ENCODE results near the gene CELA2B. TPM values are rescaled to one million over a fixed set of nuclear protein-coding genes. Genes with fewer than 3 reads are reported as not detected.
"Not testable (repeated sequence)": the region's sequence is repeated elsewhere in the genome, so short reads cannot be mapped to it uniquely, and the experiment has no call there.

CELA2B gene
- total RNA-seq, 2 experiments from 2014 or later: not detected

DNA sequence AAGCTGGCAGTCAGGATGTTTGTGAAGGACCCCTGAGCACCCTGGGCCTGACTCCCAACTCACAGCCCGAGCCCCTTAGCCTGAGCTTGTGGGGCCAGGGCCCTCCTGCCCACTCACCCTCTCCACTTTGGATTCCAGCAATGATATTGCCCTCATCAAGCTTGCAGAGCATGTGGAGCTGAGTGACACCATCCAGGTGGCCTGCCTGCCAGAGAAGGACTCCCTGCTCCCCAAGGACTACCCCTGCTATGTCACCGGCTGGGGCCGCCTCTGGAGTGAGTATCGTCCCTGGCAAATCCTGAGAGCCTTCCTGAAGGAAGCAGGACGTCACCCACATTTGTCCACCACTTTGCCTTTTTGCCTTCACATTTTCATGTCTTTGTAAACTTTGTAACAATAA lies 32.6 kb upstream of the CELA2B start:
- POLR2A ChIA-PET: no interaction called here
- CTCF ChIA-PET: interaction anchor here (0.6 kb wide), 1 partner anchor 115 kb away, joined by 3 read pairs; no protein-coding TSS in a partner anchor

DNA sequence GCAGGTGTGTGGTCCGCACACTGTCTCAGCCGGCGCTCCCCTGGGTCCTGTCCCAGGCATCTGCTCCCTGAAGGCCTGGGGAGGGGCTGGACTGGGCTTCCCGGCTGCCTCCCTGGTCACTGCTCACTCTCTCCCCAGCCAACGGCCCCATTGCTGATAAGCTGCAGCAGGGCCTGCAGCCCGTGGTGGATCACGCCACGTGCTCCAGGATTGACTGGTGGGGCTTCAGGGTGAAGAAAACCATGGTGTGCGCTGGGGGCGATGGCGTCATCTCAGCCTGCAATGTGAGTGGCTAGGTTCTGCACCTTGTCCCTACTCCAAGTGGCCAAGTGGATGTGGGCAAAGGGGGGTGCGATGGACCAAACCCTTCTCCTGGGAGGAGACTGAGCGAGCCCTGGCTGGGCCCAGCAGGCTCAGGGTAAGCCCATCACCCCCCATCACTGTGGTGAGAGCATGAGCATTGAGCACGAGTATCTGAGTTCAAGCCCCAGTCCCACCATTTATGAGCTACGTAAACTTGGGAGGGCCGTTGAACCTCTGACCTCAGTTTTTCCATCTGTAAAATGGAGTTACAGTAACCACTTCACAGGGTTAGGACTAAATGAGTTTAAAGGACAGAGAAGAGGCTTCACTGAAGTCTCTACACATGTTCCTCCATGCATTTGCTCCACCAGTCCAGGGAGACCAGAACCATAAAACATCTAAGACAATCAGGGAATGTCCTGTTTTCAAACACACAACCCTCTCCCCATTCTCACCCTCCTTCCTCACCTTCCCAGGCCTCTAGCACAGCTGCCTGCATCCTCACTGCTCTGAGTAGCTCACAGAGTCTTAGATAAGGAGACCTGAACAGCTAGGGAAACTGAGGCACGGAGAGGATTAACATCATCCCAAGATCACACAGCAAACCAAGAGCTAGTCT lies 31.2 kb upstream of the CELA2B start:
- POLR2A ChIA-PET: no interaction called here
- CTCF ChIA-PET: interaction anchor here (0.9 to 1.0 kb wide), 2 partner anchors 13 to 14 kb away, joined by 3 to 4 read pairs; no protein-coding TSS in a partner anchor

DNA sequence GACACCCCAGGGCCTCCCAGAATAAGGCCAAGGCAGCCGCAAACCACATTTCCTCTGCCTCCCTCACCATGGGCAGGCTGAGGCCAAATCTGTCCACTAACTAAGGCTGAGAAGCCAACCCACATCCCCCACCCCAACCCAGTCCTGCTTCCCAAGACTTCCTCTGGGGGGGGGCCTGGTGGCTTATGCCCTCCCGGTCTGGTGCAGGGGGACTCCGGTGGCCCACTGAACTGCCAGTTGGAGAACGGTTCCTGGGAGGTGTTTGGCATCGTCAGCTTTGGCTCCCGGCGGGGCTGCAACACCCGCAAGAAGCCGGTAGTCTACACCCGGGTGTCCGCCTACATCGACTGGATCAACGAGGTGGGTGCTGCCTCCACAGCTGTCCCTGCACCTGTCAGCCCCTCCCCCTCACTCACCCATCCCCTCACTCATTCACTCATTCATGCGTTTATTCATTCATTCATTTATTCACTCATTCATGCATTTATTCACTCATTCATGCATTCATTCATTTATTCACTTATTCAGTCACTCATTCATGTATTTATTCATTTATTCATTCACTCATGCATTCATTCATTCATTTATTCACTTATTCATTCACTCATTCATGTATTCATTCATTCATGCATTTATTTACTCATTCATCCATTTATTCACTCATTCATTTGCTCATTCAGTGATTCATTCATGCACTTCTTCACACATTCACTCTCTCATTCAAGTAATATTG lies 30.3 kb upstream of the CELA2B start:
- ChIA-PET CTCF (interaction anchor here (0.9 kb wide), 1 partner anchor 14 kb away, joined by 3 read pairs; no protein-coding TSS in a partner anchor), POLR2A (no interaction called here)

DNA sequence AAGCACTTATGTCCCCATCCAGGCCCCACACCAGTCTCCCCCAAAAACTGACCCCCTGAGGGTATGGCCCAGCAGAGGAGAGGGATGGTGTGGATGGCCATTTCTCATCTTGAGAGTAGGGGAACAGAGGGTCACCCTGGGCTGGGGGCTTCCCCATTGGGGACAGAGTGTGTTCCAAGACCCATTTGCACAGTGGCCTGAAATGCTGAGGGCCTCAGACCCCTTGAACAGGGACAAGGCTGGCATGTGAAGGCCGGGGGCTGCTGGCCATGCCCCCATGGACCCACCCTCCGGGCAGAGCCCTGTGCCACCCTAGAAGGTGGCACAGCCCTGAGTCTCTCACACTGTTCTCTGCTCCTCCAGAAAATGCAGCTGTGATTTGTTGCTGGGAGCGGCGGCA lies 29.7 kb upstream of the CELA2B start:
- ChIA-PET POLR2A (no interaction called here), CTCF (interaction anchor here (1.4 kb wide), 1 partner anchor 16 kb away, joined by 3 read pairs; no protein-coding TSS in a partner anchor)

DNA sequence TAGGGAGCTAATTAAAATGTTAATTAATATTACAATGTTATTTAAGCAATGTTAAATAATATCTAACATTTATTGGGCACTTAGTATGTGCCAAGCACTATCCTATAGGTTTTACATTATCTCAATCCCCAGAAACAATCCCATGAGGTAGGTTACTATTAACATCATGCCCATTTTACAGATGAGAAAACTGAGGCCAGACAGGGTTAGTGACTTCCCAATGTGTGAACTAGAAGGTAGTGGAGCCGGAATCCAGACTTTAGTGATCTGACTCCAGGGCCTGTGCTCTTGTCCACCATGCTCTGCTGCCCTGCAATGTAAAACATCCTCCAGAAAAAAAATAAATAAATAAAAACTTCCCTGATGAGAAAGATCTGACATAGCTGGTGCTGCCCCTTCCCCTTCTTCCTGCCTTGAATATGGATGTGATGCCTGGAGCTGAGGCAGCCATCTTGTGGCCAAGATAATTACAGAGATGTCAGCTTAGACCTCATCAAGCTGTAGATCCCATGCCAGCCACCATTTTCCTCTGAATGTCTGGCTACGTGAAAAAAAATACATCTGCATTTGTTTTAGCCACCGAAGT lies 26.9 kb upstream of the CELA2B start:
- POLR2A ChIA-PET: no interaction called here
- CTCF ChIA-PET: interaction anchor here (0.6 kb wide), 1 partner anchor 23 kb away, joined by 3 read pairs; no protein-coding TSS in a partner anchor

DNA sequence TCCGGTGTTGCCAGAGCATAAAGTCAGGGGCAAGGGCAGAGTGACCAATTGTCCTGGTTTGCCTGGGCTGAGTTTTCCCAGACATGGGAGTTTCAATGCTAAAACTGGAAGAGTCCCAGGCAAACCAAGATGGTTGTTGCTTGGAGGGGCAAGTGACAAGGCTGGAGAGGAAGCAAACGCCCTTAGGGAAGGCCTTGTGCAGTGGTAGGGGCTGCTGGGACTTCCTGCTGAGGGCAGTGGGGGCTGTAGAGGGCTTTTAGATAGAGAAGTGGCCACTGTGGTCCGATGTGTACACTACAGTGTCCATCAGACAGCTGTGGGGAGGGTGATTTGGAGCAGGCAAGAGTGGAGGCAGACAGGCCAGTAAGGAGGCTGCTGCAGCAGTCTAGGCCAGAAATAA lies 26.3 kb upstream of the CELA2B start:
- ChIA-PET CTCF (interaction anchor here (0.6 kb wide), 1 partner anchor 22 kb away, joined by 3 read pairs; no protein-coding TSS in a partner anchor), POLR2A (no interaction called here)

DNA sequence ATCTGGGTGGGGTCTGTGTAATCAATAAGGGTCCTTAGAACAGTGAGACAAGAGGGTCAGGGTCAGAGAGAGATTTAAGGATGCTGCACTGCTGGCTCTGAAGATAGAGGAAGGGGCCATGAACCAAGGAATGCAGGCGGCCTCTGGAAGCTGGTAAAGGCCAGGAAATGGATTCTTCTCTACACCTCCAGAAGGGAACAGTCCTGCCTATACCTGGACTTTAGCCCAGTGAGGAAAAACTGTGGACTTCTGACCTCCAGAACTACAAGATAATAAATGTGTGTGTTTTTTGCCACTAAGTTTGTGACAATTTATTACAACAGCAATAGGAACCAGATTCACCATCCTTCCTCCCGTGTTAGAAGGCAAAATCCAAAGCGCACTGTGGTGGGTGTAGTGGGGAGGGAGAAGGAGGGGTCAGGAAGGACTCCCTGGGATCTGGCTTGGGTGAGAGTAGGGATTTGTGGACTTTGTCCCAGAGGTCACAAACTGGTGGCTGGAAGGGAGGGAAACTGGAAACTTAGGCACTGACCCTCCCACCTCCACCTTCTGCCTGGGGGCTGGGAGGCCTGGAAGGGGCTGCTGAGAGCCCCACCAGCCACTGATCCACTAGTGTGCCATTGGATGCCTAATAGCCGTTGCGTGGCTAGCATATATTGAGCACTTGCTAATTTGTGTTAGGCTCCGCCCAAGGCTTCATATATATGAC lies 24.7 kb upstream of the CELA2B start:
- ChIA-PET POLR2A (no interaction called here), CTCF (interaction anchor here (0.6 kb wide), 1 partner anchor 128 kb away, joined by 3 read pairs; no protein-coding TSS in a partner anchor)

DNA sequence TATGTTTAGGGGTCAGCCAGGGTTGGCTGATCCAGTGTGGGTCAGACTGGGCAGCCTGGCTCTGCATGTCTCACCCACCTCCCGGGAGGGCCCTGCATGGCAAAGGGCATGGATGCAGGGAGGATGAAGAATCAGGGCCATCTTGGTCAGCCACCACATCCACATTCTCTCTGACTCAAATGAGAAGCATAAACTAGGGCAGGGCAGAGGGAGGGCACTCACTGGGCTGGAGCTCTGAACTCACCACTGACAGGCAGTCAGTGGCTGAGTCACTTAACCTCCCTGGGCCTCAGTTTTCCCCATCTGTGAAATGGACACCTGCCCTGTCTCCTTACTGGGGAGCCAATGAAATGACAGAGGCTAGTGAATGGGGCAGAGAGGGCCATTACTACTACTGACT lies 23.7 kb upstream of the CELA2B start:
- ChIA-PET CTCF (interaction anchor here (0.6 kb wide), 1 partner anchor 15 kb away, joined by 3 read pairs; no protein-coding TSS in a partner anchor), POLR2A (no interaction called here)

DNA sequence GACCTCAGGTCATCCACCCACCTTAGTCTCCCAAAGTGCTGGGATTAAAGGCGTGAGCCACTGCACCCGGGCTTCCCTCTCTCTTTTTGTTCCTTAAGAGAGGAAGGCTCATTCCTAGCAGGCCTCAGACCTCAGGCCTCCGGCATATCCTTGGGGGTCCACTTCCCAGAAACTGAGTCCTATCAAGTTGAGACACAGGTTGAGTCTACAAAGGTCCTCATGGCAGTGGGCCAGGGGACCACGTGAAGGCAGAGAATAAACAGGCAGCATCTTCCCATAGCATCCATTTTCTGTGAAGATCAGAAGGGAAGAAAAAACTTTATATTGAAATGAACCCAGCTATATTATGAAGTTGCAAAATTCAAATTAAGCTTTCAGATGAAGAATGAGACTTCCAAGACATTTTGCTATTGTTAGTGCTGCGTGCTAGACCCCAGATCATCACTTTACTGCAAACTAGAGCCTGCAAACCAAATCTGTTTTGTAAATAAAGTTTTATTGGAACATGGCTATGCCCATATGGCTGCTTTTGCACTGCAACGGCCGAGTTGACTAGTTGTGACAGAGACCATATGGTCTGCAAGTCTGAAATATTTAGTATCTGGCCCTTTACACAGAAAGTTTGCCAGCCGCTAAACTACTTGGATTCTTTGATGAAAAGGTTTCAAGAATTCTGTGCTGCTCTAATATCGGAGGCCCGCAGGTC lies 22.9 kb upstream of the CELA2B start:
- CTCF ChIA-PET: no interaction called here
- POLR2A ChIA-PET: no interaction called here

DNA sequence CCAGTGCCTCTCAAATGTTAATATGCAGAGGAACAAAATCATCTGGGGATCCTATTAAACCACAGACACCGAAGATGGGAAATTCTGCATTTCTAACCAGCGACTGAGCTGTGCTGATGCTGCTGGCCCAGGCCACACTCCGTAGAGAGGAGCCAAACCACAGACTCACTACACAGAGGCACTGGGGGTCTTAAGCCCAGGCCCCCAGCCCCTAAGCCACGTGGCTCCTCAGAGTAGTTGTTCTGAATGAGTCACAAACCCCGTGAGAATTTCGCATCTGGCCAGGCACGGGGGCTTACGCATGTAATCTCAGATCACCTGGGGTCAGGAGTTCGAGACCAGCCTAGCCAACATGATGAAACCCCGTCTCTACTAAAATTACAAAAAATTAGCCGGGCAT lies 22.2 kb upstream of the CELA2B start:
- ChIA-PET CTCF (no interaction called here), POLR2A (no interaction called here)

DNA sequence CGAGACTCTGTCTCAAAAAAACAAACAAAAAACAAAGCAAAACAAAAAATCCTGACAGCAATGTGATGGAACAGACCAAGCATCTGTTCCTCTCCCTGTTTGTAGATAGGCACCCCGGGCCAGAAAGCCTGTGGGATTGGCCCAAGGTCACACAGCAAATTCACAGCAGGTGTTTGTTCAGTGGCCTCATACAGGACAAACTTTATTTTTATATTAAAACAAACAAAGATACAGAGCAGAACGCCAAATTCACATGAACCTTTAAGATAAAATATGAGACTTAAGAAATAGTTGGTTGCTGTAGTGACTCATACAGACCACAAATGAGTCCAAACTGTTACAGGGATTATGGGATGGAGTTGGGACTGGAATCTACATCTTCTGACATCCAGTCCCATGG lies 21.6 kb upstream of the CELA2B start:
- POLR2A ChIA-PET: no interaction called here
- CTCF ChIA-PET: no interaction called here

DNA sequence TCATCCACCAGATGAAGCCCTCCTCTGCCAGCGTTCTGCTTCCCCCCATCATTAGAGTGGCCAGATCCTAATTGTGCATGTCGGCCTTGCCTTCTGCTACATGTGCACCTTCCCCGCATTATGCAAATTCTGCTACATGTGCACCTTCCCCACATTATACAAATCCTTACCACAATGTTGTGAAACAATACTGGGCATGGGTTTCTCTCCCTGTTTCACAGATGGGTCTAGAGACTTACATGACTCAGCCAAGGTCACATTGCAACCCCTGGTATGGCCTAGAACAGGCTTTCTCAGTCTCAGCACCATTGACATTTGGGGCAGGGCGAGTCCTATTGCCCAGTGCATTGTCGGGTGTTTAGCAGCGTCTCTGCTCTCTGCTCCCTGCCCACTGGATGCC lies 20.4 kb upstream of the CELA2B start:
- ChIA-PET CTCF (interaction anchor here (0.7 kb wide), 1 partner anchor 32 kb away, joined by 4 read pairs; no protein-coding TSS in a partner anchor), POLR2A (no interaction called here)

DNA sequence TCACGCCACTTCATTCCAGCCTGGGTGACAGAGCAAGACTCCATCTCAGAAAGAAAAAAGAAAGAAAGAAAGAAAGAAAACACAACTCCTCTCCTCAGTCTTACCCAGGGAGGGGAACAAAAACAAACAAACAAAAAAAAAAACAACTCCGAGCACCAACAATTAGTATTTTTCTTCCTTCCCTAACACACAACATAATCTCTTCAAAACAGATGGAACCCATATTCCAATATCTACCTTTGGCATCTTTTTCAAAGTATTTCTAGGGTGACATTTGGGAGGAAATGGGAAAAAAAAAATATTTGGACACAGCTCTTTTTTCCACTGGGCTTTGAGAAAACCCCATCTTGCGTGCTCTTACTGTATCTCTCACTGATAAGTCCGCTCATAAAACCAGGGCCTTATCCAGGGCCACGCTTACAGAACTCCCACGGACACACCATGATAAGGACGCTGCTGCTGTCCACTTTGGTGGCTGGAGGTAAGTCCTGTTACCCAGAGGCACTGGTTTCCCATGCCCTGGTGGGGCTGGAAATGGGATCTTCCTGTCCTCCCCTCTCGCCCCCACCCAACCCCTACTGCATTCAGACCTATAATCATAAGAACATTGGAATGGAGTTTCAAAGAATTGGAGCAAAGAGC lies 19.5 kb upstream of the CELA2B start, which contains the start of gene CELA2A:
Gene CELA2A, plus strand, starts transcription at position 420 of the 642 bp plus-strand sequence. Its CDS starts 22 bp downstream, at position 442.
- POLR2A ChIA-PET: no interaction called here
- CTCF ChIA-PET: interaction anchor here (0.6 to 0.7 kb wide), 2 partner anchors 33 to 140 kb away, joined by 4 to 5 read pairs; no protein-coding TSS in a partner anchor

DNA sequence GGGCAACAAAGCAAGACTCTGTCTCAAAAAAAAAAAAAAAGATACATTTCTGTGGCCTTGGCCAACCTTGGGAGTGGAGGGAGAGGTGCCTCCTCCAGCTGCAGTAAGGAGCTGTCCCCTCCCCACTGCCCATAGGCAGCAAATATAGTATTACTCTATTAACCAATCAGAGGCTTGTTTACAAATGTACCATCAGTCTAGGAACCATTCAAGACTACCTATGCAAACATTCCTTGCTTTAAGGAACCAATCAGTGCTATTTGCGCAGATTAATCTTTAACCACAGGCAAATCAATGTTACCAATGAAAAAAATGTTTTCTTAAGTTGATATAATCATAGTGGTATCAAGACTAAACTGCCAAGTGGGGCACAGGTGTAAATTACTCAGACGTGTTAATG lies 18.3 kb upstream of the CELA2B start:
- CTCF ChIA-PET: no interaction called here
- POLR2A ChIA-PET: no interaction called here

DNA sequence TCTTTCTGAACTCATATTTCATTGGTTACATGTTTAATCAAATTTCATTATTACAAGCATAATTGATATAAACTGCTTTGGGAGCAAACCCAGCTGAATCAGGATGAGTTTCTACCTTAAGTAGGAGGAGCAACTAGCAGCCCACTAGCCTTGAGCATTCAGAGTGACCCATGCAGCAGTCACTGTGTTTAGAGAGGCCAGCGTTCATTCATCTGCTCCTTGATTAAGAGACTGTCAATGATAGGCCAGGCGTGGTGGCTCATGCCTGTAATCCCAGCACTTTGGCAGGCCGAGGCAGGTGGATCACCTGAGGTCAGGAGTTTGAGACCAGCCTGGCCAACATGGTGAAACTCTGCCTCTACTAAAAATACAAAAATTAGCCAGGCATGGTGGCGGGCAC lies 17.5 kb upstream of the CELA2B start:
- POLR2A ChIA-PET, CTCF ChIA-PET: not testable (repeated sequence)

DNA sequence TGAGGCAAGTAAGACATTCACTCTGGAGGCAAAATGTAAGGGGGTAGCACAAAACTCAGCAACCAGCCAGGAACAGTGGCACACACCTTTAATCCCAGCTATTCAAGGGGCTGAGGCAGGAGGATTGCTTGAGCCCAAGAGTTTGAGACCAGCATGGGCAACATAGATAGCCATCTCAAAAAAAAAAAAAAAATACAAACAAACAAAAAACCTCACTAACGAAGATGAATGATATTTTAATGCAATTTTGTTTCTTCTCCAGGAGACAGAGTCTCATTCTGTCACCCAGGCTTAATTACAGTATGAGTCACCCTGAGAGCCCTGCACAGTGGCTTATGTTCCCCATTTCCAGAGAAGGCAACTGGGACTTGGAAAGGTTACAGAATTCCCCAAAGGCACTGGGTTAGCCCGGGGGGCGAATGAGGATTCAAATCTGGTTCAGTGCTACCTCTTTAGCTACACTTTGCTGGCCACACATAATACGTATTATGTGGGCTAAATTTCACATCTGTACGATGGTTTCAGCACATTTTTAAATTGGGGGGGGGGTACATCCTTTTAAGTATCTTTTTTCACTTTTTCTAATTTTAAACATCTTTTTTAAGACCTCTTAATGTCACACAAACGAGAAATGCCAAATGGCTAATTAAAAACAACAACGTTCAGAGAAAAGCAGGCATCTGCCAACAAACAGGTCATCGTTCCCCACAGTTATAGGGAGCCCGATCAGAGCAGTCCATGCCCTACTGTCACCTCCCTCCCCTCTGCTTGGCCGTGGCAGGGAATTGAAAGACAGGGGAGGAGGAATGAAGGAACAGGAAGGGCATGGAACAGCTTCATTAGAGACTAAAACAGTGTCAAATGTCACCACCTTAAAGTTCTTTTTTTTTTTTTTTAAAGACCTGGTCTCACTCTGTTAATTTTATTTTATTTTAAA lies 15.9 kb upstream of the CELA2B start:
- POLR2A ChIA-PET: no interaction called here

DNA sequence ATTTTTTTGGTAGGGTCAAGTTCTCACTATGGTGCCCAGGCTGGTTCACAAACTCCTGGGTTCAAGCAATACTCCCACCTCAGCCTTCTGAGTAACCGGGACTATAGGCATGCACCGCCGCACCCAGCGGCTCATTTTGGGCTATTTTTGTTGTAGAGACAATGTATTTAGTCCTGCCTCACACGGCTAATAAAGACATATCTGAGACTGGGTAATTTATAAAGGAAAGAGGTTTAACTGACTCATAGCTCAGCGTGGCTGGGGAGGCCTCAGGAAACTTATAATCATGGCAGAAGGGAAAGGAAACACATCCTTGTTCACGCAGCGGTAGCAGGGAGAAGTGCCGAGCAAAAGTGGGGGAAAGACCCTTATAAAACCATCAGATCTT lies 15.2 kb upstream of the CELA2B start:
- POLR2A ChIA-PET: no interaction called here
- CTCF ChIA-PET: no interaction called here

More for the DNA sequence above, 15.9 kb upstream of the CELA2B start:
- CTCF ChIA-PET: no interaction called here

All from activated CD8-positive, alpha-beta memory T cell treated with anti-CD3 and anti-CD28 coated beads for 36 hours (primary cell).